Body of pancreas (tissue), 4 donors: ENCODE results near the gene PCP4.

Experiments
- POLR2A ChIP-seq, 3 donors: fragments of 450-650 bp; IDR thresholded peaks; one replicate each; pipeline ENCODE4 v1.6.1; 2016; ENCODE audit warnings: antibody characterized with exemption in 3 of 3, mild to moderate bottlenecking in 2 of 3
- TF ChIP-seq, protein P1 (sequence below), 7 experiments: fragments of 450-650 bp in 4 of 7; fragments of 200-600 bp in 3 of 7; sonication (generic) in 3 of 7; IDR thresholded peaks; one replicate each; pipeline ENCODE4 v1.5.1; 2016 to 2019; ENCODE audit warnings: antibody characterized with exemption in 7 of 7

DNA sequence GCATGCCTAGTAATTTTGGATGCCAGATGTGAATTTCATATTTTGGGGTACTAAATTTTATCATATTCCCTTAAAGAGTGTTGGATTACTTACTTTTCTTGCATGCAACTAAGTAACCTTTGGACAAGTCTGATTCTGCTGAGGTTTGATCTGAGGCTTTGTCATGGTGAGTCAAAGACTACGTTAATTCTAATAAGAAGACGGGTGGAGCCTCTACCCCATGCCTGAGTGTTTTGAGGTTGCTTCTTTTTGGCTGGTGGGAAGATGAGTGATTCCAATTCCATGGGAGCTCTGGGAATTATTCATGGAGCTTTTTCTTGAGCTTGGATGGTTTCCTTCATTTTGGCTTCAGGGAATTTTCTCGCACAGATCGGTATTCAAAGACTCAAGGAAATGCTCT is 11.6 kb upstream of the PCP4 start:
- TF ChIP-seq, protein P1, sequence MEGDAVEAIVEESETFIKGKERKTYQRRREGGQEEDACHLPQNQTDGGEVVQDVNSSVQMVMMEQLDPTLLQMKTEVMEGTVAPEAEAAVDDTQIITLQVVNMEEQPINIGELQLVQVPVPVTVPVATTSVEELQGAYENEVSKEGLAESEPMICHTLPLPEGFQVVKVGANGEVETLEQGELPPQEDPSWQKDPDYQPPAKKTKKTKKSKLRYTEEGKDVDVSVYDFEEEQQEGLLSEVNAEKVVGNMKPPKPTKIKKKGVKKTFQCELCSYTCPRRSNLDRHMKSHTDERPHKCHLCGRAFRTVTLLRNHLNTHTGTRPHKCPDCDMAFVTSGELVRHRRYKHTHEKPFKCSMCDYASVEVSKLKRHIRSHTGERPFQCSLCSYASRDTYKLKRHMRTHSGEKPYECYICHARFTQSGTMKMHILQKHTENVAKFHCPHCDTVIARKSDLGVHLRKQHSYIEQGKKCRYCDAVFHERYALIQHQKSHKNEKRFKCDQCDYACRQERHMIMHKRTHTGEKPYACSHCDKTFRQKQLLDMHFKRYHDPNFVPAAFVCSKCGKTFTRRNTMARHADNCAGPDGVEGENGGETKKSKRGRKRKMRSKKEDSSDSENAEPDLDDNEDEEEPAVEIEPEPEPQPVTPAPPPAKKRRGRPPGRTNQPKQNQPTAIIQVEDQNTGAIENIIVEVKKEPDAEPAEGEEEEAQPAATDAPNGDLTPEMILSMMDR (IDR thresholded peaks at IDR 0.05): no peak
- no peak for TF ChIP-seq POLR2A (IDR thresholded peaks at IDR 0.05)
